GM10266 (cell line): Measurements from ENCODE around the gene GCNT3.
"Not testable (repeated sequence)": the region's sequence is repeated elsewhere in the genome, so short reads cannot be mapped to it uniquely, and the experiment has no call there.

Experiments
- DNase-seq: peaks from one replicate; pipeline ENCODE4 v3.0.0; 2012; ENCODE audit errors: extremely low spot score
- TF ChIP-seq, protein P1 (sequence below): IDR thresholded peaks from 2 replicates; pipeline ENCODE4 v1.5.1; 2012; ENCODE audit warnings: mild to moderate bottlenecking, low read depth; ENCODE audit not compliant: control insufficient read depth, insufficient read depth; ENCODE audit errors: missing control alignments

GCNT3 gene

DNA sequence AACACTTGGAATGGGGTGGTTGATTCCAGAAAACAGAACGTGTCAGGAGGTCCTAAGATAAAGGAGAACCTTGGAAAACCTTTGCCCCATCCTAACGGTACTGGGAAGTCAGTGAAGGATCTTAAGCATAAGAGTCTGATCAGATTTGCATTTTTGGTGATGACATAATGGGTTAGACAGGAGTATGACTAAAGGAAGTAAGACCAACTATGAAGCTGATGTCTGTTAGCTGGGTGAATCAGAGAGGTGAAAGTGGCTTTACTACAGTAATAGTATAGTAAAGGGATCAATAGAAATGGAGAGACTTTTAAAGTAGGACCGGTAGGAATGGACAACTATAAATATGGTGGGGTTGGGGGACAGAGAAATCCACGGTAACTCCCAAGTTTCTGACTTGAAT is 33.2 kb downstream of the GCNT3 start:
- TF ChIP-seq, protein P1, sequence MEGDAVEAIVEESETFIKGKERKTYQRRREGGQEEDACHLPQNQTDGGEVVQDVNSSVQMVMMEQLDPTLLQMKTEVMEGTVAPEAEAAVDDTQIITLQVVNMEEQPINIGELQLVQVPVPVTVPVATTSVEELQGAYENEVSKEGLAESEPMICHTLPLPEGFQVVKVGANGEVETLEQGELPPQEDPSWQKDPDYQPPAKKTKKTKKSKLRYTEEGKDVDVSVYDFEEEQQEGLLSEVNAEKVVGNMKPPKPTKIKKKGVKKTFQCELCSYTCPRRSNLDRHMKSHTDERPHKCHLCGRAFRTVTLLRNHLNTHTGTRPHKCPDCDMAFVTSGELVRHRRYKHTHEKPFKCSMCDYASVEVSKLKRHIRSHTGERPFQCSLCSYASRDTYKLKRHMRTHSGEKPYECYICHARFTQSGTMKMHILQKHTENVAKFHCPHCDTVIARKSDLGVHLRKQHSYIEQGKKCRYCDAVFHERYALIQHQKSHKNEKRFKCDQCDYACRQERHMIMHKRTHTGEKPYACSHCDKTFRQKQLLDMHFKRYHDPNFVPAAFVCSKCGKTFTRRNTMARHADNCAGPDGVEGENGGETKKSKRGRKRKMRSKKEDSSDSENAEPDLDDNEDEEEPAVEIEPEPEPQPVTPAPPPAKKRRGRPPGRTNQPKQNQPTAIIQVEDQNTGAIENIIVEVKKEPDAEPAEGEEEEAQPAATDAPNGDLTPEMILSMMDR = no peak
- DNase-seq = no peak

GRCh38 chr15:59645812-59646211 is 34.2 kb downstream of the GCNT3 start:
- not testable (repeated sequence) for DNase-seq

- DNase-seq = no peak
- TF ChIP-seq, protein P1 = no peak
Observed at GRCh38 chr15:59646277-59646676, 34.7 kb downstream of the GCNT3 start.

- TF ChIP-seq, protein P1 = no peak
- no peak for DNase-seq
Observed at GRCh38 chr15:59647085-59647484, 35.5 kb downstream of the GCNT3 start.

DNA sequence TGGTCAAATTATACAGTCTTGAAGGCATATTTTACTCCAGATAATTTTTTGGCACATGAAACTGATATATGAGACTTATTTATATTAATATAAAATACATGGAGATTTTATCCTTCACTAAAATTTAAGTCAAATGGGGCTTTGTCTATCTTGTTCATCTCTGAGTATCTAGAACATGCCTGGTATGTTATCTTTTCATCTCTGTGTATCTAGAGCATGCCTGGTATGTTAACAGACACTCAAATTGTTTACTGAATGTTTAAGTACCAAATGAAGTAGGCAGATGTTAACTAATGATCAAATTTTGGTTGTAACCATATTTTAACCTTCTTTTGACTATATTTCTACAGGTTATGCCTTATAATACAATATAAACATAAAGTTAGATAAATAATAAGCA is 38.0 kb downstream of the GCNT3 start:
- TF ChIP-seq, protein P1 = no peak
- no peak for DNase-seq

- TF ChIP-seq, protein P1 = no peak
- DNase-seq = no peak
Observed at GRCh38 chr15:59654046-59654445, 42.5 kb downstream of the GCNT3 start.

- peak; percentile 92 for DNase-seq
- TF ChIP-seq, protein P1 = no peak
Observed at GRCh38 chr15:59656897-59657634, 45.5 kb downstream of the GCNT3 start, which contains the start of gene GTF2A2. GTF2A2 (minus strand) TSS chr15:59657515; CDS start chr15:59652277, 5,238 bp downstream.
